Prostate gland (tissue), 2 donors: ENCODE measurements around the gene TMEM74B. TPM values are rescaled to one million over a fixed set of nuclear protein-coding genes. Genes with fewer than 3 reads are reported as not detected.

ENCODE experiments used
- DNase-seq: peaks from one replicate; pipeline ENCODE4 v3.0.0-alpha.2; 2019; ENCODE audit warnings: low spot score
- H3K27ac ChIP-seq, 2 donors: fragments of 200-600 bp; sonication (generic); 2 replicates each; pipeline ENCODE4 v1.5.1; 2017 to 2019
- H3K27me3 ChIP-seq: fragments of 200-600 bp; sonication (generic); replicated peaks from 2 replicates; pipeline ENCODE4 v1.5.1; 2019; ENCODE audit not compliant: insufficient read depth
- H3K36me3 ChIP-seq, 2 donors: fragments of 200-600 bp; sonication (generic); 1 replicate in 1 of 2; 2 replicates in 1 of 2; pipeline versions ENCODE4 v1.5.1 to v1.8.1; 2017 to 2019
- H3K4me1 ChIP-seq: fragments of 200-600 bp; sonication (generic); replicated peaks from 2 replicates; pipeline ENCODE4 v1.5.1; 2019
- H3K4me3 ChIP-seq, 2 donors: fragments of 200-600 bp; sonication (generic); 2 replicates each; pipeline ENCODE4 v1.5.1; 2017 to 2019
- H3K9me3 ChIP-seq: fragments of 200-600 bp; sonication (generic); 2 replicates; pipeline ENCODE4 v1.5.1; 2017
- POLR2A ChIP-seq: fragments of 450-650 bp; IDR thresholded peaks from one replicate; pipeline ENCODE4 v1.6.1; 2016; ENCODE audit warnings: antibody characterized with exemption, mild to moderate bottlenecking
- POLR2AphosphoS5 ChIP-seq: sonication (generic); formaldehyde crosslinking; IDR thresholded peaks from one replicate; pipeline ENCODE4 v1.6.1; 2017; ENCODE audit warnings: antibody characterized with exemption
- WGBS: methylation state at CpG from one replicate; pipeline ENCODE4 v1.1.5; 2018; 5-methylcytosine and 5-hydroxymethylcytosine counted together
- intact Hi-C: fragments of 100-400 bp; cut with DNase I; formaldehyde crosslinking; loops from one replicate; pipeline ENCODE4 v1.14.2; 2022
- total RNA-seq, 2 donors: library from RNA; depleted of rRNA; stranded (reverse); fragments of >200 nt; gene quantifications; one replicate each; pipeline ENCODE4 v1.1.0, GENCODE V29; 2016
- TF ChIP-seq, protein P1 (sequence below), 4 experiments: fragments of 200-600 bp in 2 of 4; fragments of 450-650 bp in 2 of 4; sonication (generic) in 2 of 4; IDR thresholded peaks; 1 replicate in 3 of 4; 2 replicates in 1 of 4; pipeline ENCODE4 v1.5.1; 2016 to 2019; ENCODE audit warnings: antibody characterized with exemption in 4 of 4, mild to moderate bottlenecking in 2 of 4, moderate library complexity in 2 of 4

The TMEM74B gene
- total RNA-seq, 2 donors from 2014 or later = 0.59 to 3.6 TPM

DNA sequence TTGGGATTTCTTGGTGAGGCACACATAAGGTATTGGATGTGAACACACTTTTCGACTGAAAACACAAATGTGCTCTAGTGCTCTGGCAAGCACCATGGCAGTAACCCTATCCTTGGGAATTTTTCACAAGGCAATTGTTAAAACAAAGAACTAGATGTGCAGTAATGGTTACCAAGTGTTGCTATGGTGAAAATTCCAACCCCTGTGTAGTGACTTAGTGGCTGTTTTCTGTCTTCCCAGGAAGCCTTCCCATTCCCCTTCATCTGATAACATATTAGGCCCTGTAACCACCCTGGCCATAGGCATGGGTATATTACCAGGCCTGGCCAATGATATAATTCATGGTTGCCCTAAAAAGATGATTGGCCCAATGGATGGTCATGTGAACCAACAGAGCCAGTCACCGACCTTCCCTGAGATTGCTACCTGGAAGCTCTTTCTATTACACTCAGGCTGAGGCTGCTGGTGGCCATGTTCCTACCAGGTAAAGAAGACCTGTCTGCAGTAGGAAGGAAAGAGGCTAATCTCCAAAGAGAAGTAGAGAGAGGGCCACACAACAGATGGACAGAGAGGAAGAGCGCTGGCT, 22.6 kb upstream of the TMEM74B start:
- no peaks in the 10 kb centered on the region for H3K4me1 ChIP-seq
- H3K36me3 ChIP-seq = no peaks in the 10 kb centered on the region
- TF ChIP-seq POLR2AphosphoS5 (no peak), POLR2A (no peak)
- TF ChIP-seq, protein P1, sequence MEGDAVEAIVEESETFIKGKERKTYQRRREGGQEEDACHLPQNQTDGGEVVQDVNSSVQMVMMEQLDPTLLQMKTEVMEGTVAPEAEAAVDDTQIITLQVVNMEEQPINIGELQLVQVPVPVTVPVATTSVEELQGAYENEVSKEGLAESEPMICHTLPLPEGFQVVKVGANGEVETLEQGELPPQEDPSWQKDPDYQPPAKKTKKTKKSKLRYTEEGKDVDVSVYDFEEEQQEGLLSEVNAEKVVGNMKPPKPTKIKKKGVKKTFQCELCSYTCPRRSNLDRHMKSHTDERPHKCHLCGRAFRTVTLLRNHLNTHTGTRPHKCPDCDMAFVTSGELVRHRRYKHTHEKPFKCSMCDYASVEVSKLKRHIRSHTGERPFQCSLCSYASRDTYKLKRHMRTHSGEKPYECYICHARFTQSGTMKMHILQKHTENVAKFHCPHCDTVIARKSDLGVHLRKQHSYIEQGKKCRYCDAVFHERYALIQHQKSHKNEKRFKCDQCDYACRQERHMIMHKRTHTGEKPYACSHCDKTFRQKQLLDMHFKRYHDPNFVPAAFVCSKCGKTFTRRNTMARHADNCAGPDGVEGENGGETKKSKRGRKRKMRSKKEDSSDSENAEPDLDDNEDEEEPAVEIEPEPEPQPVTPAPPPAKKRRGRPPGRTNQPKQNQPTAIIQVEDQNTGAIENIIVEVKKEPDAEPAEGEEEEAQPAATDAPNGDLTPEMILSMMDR (IDR thresholded peaks at IDR 0.05) = no peak
- H3K27ac ChIP-seq = no peak overlapping the region
- intact Hi-C loops = no loop called here
- 82% methylated on average over 3 of the region's 3 CpGs for WGBS
- no peak overlapping the region for H3K4me3 ChIP-seq
- no peak for DNase-seq
- no peaks in the 10 kb centered on the region for H3K27me3 ChIP-seq
- H3K9me3 ChIP-seq = no peaks in the 10 kb centered on the region

DNA sequence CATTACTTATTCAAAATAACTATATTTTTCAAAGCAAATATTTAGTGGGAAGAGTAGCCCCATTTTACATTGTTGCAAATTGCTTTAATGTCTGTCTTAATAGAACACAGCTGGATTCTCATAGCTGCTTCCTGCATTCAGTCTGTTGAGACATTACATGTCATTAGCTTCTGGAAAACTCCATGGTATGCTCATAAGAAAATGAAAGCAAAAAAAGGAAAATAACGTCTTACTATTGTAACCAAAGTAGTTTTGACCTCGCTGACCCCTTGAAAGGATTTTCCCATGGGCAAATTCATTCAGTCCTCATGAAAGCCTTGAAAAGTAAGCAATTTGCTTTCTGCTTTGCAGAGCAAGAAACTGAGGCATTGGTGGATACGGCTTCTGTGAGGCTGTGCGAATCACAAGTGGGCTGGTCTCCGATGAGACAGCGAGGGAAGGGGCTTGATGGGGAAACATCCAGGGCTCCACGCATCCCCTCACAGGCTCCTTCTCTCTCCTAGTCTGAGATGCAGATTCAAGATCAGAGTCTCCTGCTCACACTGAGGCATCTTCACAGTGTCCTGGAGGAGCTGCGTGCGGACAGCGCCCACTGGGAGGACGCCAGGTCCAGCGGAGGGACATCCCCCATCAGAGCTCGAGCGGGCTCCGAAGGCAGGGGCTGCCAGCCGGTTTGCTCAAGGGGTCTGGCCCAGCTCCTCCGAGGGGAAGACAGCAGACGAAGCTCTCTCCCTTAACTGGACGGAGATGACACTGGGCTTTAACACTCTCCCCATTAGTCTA, 21.8 kb upstream of the TMEM74B start:
- intact Hi-C loops = no loop called here
- TF ChIP-seq, protein P1 (IDR thresholded peaks at IDR 0.05) = no peak
- TF ChIP-seq POLR2A = no peak
- TF ChIP-seq POLR2AphosphoS5 = no peak
- Histone ChIP-seq H3K36me3 (no peaks in the 10 kb centered on the region), H3K4me3 (no peak overlapping the region), H3K27ac (no peak overlapping the region), H3K4me1 (no peaks in the 10 kb centered on the region), H3K9me3 (no peaks in the 10 kb centered on the region), H3K27me3 (no peaks in the 10 kb centered on the region)
- 64% methylated on average over 19 of the region's 19 CpGs for WGBS
- no peak for DNase-seq

DNA sequence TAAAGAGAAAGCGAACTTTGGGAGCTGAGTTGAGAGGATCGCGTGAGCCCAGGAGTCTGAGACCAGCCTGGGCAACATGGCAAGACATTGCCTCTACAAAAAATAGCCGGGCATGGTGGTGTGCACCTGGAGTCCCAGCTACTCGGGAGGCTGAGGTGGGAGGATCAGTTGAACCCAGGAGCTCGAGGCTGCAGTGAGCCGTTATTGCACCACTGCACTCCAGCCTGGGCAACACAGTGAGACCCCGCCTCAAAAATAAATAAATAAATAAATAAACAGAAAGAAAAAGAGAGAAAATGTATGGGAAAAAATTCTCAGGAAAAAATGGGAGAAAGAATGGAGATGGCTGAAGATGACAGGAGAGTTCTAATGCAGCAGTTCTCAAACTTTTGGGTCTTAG, 21.0 kb upstream of the TMEM74B start:
- Histone ChIP-seq H3K9me3 (no peaks in the 10 kb centered on the region), H3K27me3 (no peaks in the 10 kb centered on the region), H3K4me3 (no peak overlapping the region), H3K4me1 (no peaks in the 10 kb centered on the region), H3K27ac (no peak overlapping the region), H3K36me3 (no peaks in the 10 kb centered on the region)
- no peak for TF ChIP-seq POLR2A
- TF ChIP-seq, protein P1 (IDR thresholded peaks at IDR 0.05) = no peak
- 92% methylated on average over 8 of the region's 8 CpGs for WGBS
- DNase-seq = no peak
- intact Hi-C loops = no loop called here

DNA sequence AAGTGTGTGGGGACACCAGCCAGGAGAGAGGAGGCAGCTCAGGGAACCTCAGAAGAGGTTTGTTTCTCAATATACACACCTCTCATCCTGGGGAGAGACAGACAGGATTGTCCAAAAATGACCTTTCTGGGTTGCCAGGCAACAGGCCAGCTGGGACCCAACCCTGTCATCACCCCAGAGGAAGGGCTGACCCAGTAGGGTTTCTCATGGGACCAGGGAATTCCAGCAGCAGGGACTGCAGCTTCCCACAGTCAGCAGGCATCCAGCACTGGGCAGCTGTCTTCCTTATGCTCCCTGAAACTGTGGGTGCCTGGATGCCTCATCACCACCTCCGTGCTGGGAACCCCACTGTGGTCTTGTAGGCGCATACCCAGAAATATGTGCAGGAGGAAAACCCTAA, 19.8 kb upstream of the TMEM74B start:
- Histone ChIP-seq H3K27ac (no peak overlapping the region), H3K4me3 (no peak overlapping the region), H3K4me1 (no peaks in the 10 kb centered on the region), H3K36me3 (no peaks in the 10 kb centered on the region), H3K9me3 (no peaks in the 10 kb centered on the region), H3K27me3 (no peaks in the 10 kb centered on the region)
- intact Hi-C loops = no loop called here
- WGBS = 98% methylated on average over 2 of the region's 2 CpGs
- TF ChIP-seq, protein P1 (IDR thresholded peaks at IDR 0.05) = no peak
- no peak for TF ChIP-seq POLR2A
- TF ChIP-seq POLR2AphosphoS5 = no peak
- DNase-seq = no peak

DNA sequence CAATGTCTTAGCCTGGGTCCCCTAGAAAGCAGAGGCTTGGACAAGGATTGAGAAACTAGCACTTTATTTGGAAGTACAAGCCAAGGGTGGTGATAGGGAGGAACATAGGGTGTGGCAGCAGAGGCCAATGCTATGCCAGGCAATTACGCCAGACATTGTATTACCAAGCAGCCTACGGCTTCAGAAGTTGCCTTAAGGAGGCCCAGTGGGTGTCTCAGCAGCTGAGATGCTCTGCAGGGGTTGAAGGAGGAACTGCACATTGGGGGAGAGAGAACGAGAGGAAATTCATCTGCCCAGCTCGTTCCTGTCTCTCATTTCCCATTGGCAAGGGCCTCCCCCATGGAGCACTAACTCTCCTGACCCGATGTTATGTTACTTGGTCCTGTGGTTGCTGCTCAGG, 19.3 kb upstream of the TMEM74B start:
- no peaks in the 10 kb centered on the region for H3K4me1 ChIP-seq
- DNase-seq = no peak
- no peaks in the 10 kb centered on the region for H3K27me3 ChIP-seq
- H3K36me3 ChIP-seq = no peaks in the 10 kb centered on the region
- intact Hi-C loops = no loop called here
- WGBS = 69% methylated on average over 5 of the region's 5 CpGs
- no peaks in the 10 kb centered on the region for H3K9me3 ChIP-seq
- H3K27ac ChIP-seq = no peak overlapping the region
- no peak overlapping the region for H3K4me3 ChIP-seq
- TF ChIP-seq POLR2AphosphoS5 = no peak
- TF ChIP-seq, protein P1 (IDR thresholded peaks at IDR 0.05) = no peak
